IMR-90 (cell line): ENCODE results near the gene CTBP2. TPM values are rescaled to one million over a fixed set of nuclear protein-coding genes. Genes with fewer than 3 reads are reported as not detected.

Source experiments
- ATAC-seq: fragments of 200-7000 bp; cut with Tn5 transposase; 2 replicates; pipeline ENCODE4 v1.9.1; 2020; ENCODE audit warnings: low read depth, mild to moderate bottlenecking, moderate library complexity
- BruUV-seq: library from RNA; stranded (reverse); fragments of 400-500 nt; replicated peaks from 2 replicates; lab custom pipeline; 2021; lab: Mats Ljungman, UMichigan
- CTCF ChIA-PET: fragments of 300-600 bp; formaldehyde crosslinking; extraction: SDS; loops from one replicate; lab custom pipeline; 2021; ENCODE audit warnings: antibody characterized with exemption; lab: Yijun Ruan, JAX
- POLR2A ChIA-PET: fragments of 300-600 bp; sonication (Branson Sonifier 250); formaldehyde crosslinking; loops from one replicate; lab custom pipeline; 2022; ENCODE audit warnings: antibody characterized with exemption; ENCODE audit not compliant: unreplicated experiment; lab: Charles Lee
- DNase-seq: peaks from one replicate; pipeline ENCODE4 v3.0.0; 2013
- H2AFZ ChIP-seq: replicated peaks from 2 replicates; pipeline ENCODE3; 2013; ENCODE audit warnings: low read length, mild to moderate bottlenecking; ENCODE audit not compliant: poor library complexity
- H2AK5ac ChIP-seq: 2 replicates; pipeline ENCODE4 v1.6.1; 2013; ENCODE audit warnings: low read depth, low read length, inconsistent platforms
- H2AK9ac ChIP-seq: replicated peaks from 2 replicates; pipeline ENCODE3; 2013; ENCODE audit warnings: mild to moderate bottlenecking, low read depth, low read length, moderate library complexity; ENCODE audit not compliant: poor library complexity
- H2BK120ac ChIP-seq: 2 replicates; pipeline ENCODE4 v1.6.1; 2013; ENCODE audit warnings: low read depth, low read length, inconsistent platforms
- H2BK15ac ChIP-seq: 3 replicates; pipeline ENCODE4 v1.6.1; 2013; ENCODE audit warnings: low read depth, low read length, inconsistent platforms
- H2BK20ac ChIP-seq: 2 replicates; pipeline ENCODE4 v1.6.1; 2013; ENCODE audit warnings: low read depth, mild to moderate bottlenecking, inconsistent platforms, low read length, moderate library complexity
- H2BK5ac ChIP-seq: 2 replicates; pipeline ENCODE4 v1.6.1; 2013; ENCODE audit warnings: mild to moderate bottlenecking, low read depth, low read length, inconsistent platforms; ENCODE audit not compliant: poor library complexity, severe bottlenecking
- H3K14ac ChIP-seq: replicated peaks from 2 replicates; pipeline ENCODE4 v1.6.1; 2013; ENCODE audit warnings: low read depth, low read length, inconsistent platforms
- H3K18ac ChIP-seq: 2 replicates; pipeline ENCODE4 v1.6.1; 2013; ENCODE audit warnings: low read depth, low read length, control low read depth
- H3K23ac ChIP-seq: 2 replicates; pipeline ENCODE4 v1.6.1; 2013; ENCODE audit warnings: low read depth, low read length, inconsistent platforms
- H3K27ac ChIP-seq: 2 replicates; pipeline ENCODE4 v1.5.1; 2013; ENCODE audit warnings: mild to moderate bottlenecking, control low read depth, low read length; ENCODE audit not compliant: insufficient read depth
- H3K27me3 ChIP-seq: 2 replicates; pipeline ENCODE4 v1.6.1; 2013; ENCODE audit warnings: low read length; ENCODE audit not compliant: control insufficient read depth, insufficient read depth
- H3K36me3 ChIP-seq: 2 replicates; pipeline ENCODE4 v1.6.1; 2013; ENCODE audit warnings: low read length, mixed read lengths; ENCODE audit not compliant: control insufficient read depth, insufficient read depth
- H3K4ac ChIP-seq: 2 replicates; pipeline ENCODE4 v1.6.1; 2013; ENCODE audit warnings: low read depth, low read length, inconsistent platforms
- H3K4me1 ChIP-seq: 2 replicates; pipeline ENCODE4 v1.6.1; 2013; ENCODE audit warnings: low read length, mixed read lengths; ENCODE audit not compliant: control insufficient read depth, insufficient read depth
- H3K4me2 ChIP-seq: 2 replicates; pipeline ENCODE4 v1.6.1; 2013; ENCODE audit warnings: low read depth, mild to moderate bottlenecking, control low read depth, low read length, moderate library complexity
- H3K4me3 ChIP-seq: 2 replicates; pipeline ENCODE4 v1.5.1; 2013; ENCODE audit warnings: low read depth, mild to moderate bottlenecking, control low read depth, low read length, moderate library complexity; ENCODE audit not compliant: insufficient read depth
- H3K56ac ChIP-seq: 2 replicates; pipeline ENCODE4 v1.6.1; 2013; ENCODE audit warnings: low read length, inconsistent platforms; ENCODE audit not compliant: insufficient read depth; ENCODE audit errors: extremely low read depth
- H3K79me1 ChIP-seq, 2 experiments: 2 replicates each; pipeline ENCODE4 v1.6.1; 2013; ENCODE audit warnings: low read length in 2 of 2, inconsistent platforms in 1 of 2, low read depth in 1 of 2
- H3K9ac ChIP-seq: 2 replicates; pipeline ENCODE4 v1.6.1; 2013; ENCODE audit warnings: low read depth, low read length, control low read depth
- H3K9me1 ChIP-seq: 2 replicates; pipeline ENCODE4 v1.6.1; 2013; ENCODE audit warnings: low read length, inconsistent platforms; ENCODE audit not compliant: insufficient read depth
- H3K9me3 ChIP-seq: 2 replicates; pipeline ENCODE4 v1.6.1; 2013; ENCODE audit warnings: low read length; ENCODE audit not compliant: control insufficient read depth, insufficient read depth
- H4K20me1 ChIP-seq: 2 replicates; pipeline ENCODE4 v1.6.1; 2013; ENCODE audit warnings: low read length, inconsistent platforms; ENCODE audit not compliant: insufficient read depth
- H4K5ac ChIP-seq: 2 replicates; pipeline ENCODE4 v1.6.1; 2013; ENCODE audit warnings: mild to moderate bottlenecking, low read depth, low read length, control low read depth
- H4K8ac ChIP-seq, 2 experiments: 2 replicates each; pipeline ENCODE4 v1.6.1; 2013; ENCODE audit warnings: low read depth in 2 of 2, low read length in 2 of 2, control low read depth in 1 of 2, inconsistent platforms in 1 of 2
- H4K91ac ChIP-seq: 2 replicates; pipeline ENCODE4 v1.6.1; 2013; ENCODE audit warnings: low read depth, low read length, inconsistent platforms; ENCODE audit not compliant: insufficient read depth
- BHLHE40 ChIP-seq: fragments of 150-350 bp; IDR thresholded peaks from 2 replicates; pipeline ENCODE4 v1.6.1; 2016; ENCODE audit warnings: mild to moderate bottlenecking, low read depth, low read length
- CEBPB ChIP-seq: IDR thresholded peaks from 2 replicates; pipeline ENCODE4 v1.6.1; 2012; ENCODE audit warnings: low read depth, low read length, improper control_type of control experiment
- CHD1 ChIP-seq: IDR thresholded peaks from 2 replicates; pipeline ENCODE4 v1.6.1; 2012; ENCODE audit warnings: low read depth, low read length, improper control_type of control experiment
- CTCF ChIP-seq: conservative IDR thresholded peaks from 2 replicates; pipeline ENCODE4 v1.5.1; 2012; ENCODE audit warnings: mild to moderate bottlenecking, low read depth, low read length, improper control_type of control experiment
- FOS ChIP-seq: fragments of 150-350 bp; IDR thresholded peaks from 2 replicates; pipeline ENCODE4 v1.6.1; 2016; ENCODE audit warnings: low read depth, low read length
- MAFK ChIP-seq: IDR thresholded peaks from 2 replicates; pipeline ENCODE4 v1.6.1; 2012; ENCODE audit warnings: low read depth, low read length, improper control_type of control experiment
- MAZ ChIP-seq: IDR thresholded peaks from 2 replicates; pipeline ENCODE4 v1.6.1; 2012; ENCODE audit warnings: low read depth, mild to moderate bottlenecking, low read length, improper control_type of control experiment, moderate library complexity, borderline replicate concordance
- MXI1 ChIP-seq: IDR thresholded peaks from 2 replicates; pipeline ENCODE4 v1.6.1; 2012; ENCODE audit warnings: low read depth, mild to moderate bottlenecking, low read length, moderate library complexity, borderline replicate concordance
- NFE2L2 ChIP-seq: fragments of 150-350 bp; IDR thresholded peaks from 2 replicates; pipeline ENCODE4 v1.6.1; 2016; ENCODE audit warnings: low read depth, mild to moderate bottlenecking, low read length
- POLR2A ChIP-seq: IDR thresholded peaks from 2 replicates; pipeline ENCODE4 v1.6.1; 2012; ENCODE audit warnings: mild to moderate bottlenecking, low read depth, low read length
- RAD21 ChIP-seq: IDR thresholded peaks from 2 replicates; pipeline ENCODE4 v1.6.1; 2012; ENCODE audit warnings: low read length, improper control_type of control experiment
- RCOR1 ChIP-seq: IDR thresholded peaks from 2 replicates; pipeline ENCODE4 v1.6.1; 2012; ENCODE audit warnings: mild to moderate bottlenecking, low read length, improper control_type of control experiment; ENCODE audit not compliant: insufficient replicate concordance
- SMC3 ChIP-seq: fragments of 150-350 bp; IDR thresholded peaks from 2 replicates; pipeline ENCODE4 v1.6.1; 2016; ENCODE audit warnings: low read depth, mild to moderate bottlenecking, antibody characterized with exemption, low read length, moderate library complexity
- USF2 ChIP-seq: fragments of 150-350 bp; IDR thresholded peaks from 2 replicates; pipeline ENCODE4 v1.6.1; 2017; ENCODE audit warnings: mild to moderate bottlenecking, antibody characterized with exemption, low read length, low read depth
- WGBS, 2 experiments: methylation state at CpG; one replicate each; pipeline versions ENCODE4 v1.1.5 to v1.1.7; 2013; ENCODE audit warnings: missing lambda C conversion rate in 2 of 2; ENCODE audit not compliant: insufficient read length in 1 of 2; ENCODE audit errors: extremely low coverage in 2 of 2; 5-methylcytosine and 5-hydroxymethylcytosine counted together
- dilution Hi-C: fragments of 300-500 bp; cut with HindIII; formaldehyde crosslinking; loops from one replicate; pipeline ENCODE4 v1.14.3; 2018; ENCODE audit warnings: low sequenced_read_pairs; ENCODE audit not compliant: unreplicated experiment
- in situ Hi-C: fragments of 300-500 bp; cut with MboI; formaldehyde crosslinking; loops from 3 replicates; pipeline ENCODE4 v1.14.3; 2019; ENCODE audit warnings: low sequenced_read_pairs, inconsistent platforms, mixed read lengths
- intact Hi-C: fragments of 100-400 bp; cut with micrococcal nuclease; formaldehyde crosslinking; loops from 2 replicates; pipeline ENCODE4 v1.10.0; 2022
- polyA plus RNA-seq, 3 experiments: library from polyadenylated mRNA; depleted of rRNA; stranded (reverse); fragments of >200 nt; gene quantifications; 2 replicates each; pipeline ENCODE4 v1.2.3, GENCODE V29; 2012; ENCODE audit warnings: low replicate concordance in 1 of 3
- total RNA-seq: library from RNA; depleted of rRNA; stranded (reverse); fragments of >200 nt; gene quantifications from 2 replicates; pipeline ENCODE4 v1.2.3, GENCODE V29; 2012

The CTBP2 gene
- total and polyA plus RNA-seq, 2 of the 4 experiments (the other 2 are of a cell fraction), result 81.0 to 86.6 TPM

GRCh38 chr10:125121003-125121402, 39.4 kb downstream of the CTBP2 start:
- H3K4ac ChIP-seq, result no peak overlapping the region
- H3K56ac ChIP-seq, result no peak overlapping the region
- no peak overlapping the region for H4K8ac ChIP-seq
- POLR2A ChIA-PET, result no interaction called here
- H3K23ac ChIP-seq, result no peak overlapping the region
- H2AK5ac ChIP-seq, result no peak overlapping the region
- no peak overlapping the region for H2BK120ac ChIP-seq
- H4K91ac ChIP-seq, result no peak overlapping the region
- intact Hi-C loops, result no loop called here
- no peak overlapping the region for H2BK15ac ChIP-seq
- no peak overlapping the region for H3K4me3 ChIP-seq
- peaks cover 75% of the 10 kb centered on the region for H3K9me1 ChIP-seq
- no peak overlapping the region for H2BK5ac ChIP-seq
- H3K18ac ChIP-seq, result no peak overlapping the region
- dilution Hi-C loops, result no loop called here
- no peak overlapping the region for H2AFZ ChIP-seq
- CTCF ChIA-PET, result no interaction called here
- no peak for ATAC-seq
- H2AK9ac ChIP-seq, result no peak overlapping the region
- no peak for DNase-seq
- TF ChIP-seq CHD1, result no peak
- no peak for TF ChIP-seq USF2
- no peak for TF ChIP-seq BHLHE40
- TF ChIP-seq RAD21, result no peak
- no peak for TF ChIP-seq RCOR1
- TF ChIP-seq NFE2L2, result no peak
- no peak for TF ChIP-seq MAZ
- TF ChIP-seq POLR2A, result no peak
- TF ChIP-seq MXI1, result no peak
- no peak for TF ChIP-seq CEBPB
- no peak for TF ChIP-seq FOS
- no peak for TF ChIP-seq CTCF
- TF ChIP-seq MAFK, result no peak
- TF ChIP-seq SMC3, result no peak
- H4K20me1 ChIP-seq, result peaks cover 95% of the 10 kb centered on the region
- H4K5ac ChIP-seq, result no peak overlapping the region
- H3K27ac ChIP-seq, result no peak overlapping the region
- peaks cover 52 to 93% of the 10 kb centered on the region in 2 experiments for H3K79me1 ChIP-seq
- no TSS peak for BruUV-seq
- no CpG with 5 or more reads among the region's 8 CpGs for WGBS, 2 experiments
- peaks cover 40% of the 10 kb centered on the region for H3K4me1 ChIP-seq
- in situ Hi-C loops, result no loop called here
- no peak overlapping the region for H3K14ac ChIP-seq
- H3K9me3 ChIP-seq, result no peaks in the 10 kb centered on the region
- no peaks in the 10 kb centered on the region for H3K27me3 ChIP-seq
- no peak overlapping the region for H3K9ac ChIP-seq
- peaks cover 10% of the 10 kb centered on the region for H3K36me3 ChIP-seq
- H3K4me2 ChIP-seq, result no peak overlapping the region
- H2BK20ac ChIP-seq, result no peak overlapping the region
